IMR-90 (cell line): ENCODE measurements around the gene AHNAK2. TPM values are rescaled to one million over a fixed set of nuclear protein-coding genes. Genes with fewer than 3 reads are reported as not detected.

Experiments used
- MAZ ChIP-seq: IDR thresholded peaks from 2 replicates; pipeline ENCODE4 v1.6.1; 2012; ENCODE audit warnings: low read depth, mild to moderate bottlenecking, low read length, improper control_type of control experiment, moderate library complexity, borderline replicate concordance
- polyA plus RNA-seq, 3 experiments: library from polyadenylated mRNA; depleted of rRNA; stranded (reverse); fragments of >200 nt; gene quantifications; 2 replicates each; pipeline ENCODE4 v1.2.3, GENCODE V29; 2012; ENCODE audit warnings: low replicate concordance in 1 of 3
- total RNA-seq: library from RNA; depleted of rRNA; stranded (reverse); fragments of >200 nt; gene quantifications from 2 replicates; pipeline ENCODE4 v1.2.3, GENCODE V29; 2012
- TF ChIP-seq, protein P1 (sequence below): fragments of 150-350 bp; IDR thresholded peaks from 2 replicates; pipeline ENCODE4 v1.6.1; 2017; ENCODE audit warnings: mild to moderate bottlenecking, antibody characterized with exemption, low read length, low read depth

The AHNAK2 gene
- total and polyA plus RNA-seq, 2 of the 4 experiments (the other 2 are of a cell fraction) = 2.6 to 7.9 TPM

DNA sequence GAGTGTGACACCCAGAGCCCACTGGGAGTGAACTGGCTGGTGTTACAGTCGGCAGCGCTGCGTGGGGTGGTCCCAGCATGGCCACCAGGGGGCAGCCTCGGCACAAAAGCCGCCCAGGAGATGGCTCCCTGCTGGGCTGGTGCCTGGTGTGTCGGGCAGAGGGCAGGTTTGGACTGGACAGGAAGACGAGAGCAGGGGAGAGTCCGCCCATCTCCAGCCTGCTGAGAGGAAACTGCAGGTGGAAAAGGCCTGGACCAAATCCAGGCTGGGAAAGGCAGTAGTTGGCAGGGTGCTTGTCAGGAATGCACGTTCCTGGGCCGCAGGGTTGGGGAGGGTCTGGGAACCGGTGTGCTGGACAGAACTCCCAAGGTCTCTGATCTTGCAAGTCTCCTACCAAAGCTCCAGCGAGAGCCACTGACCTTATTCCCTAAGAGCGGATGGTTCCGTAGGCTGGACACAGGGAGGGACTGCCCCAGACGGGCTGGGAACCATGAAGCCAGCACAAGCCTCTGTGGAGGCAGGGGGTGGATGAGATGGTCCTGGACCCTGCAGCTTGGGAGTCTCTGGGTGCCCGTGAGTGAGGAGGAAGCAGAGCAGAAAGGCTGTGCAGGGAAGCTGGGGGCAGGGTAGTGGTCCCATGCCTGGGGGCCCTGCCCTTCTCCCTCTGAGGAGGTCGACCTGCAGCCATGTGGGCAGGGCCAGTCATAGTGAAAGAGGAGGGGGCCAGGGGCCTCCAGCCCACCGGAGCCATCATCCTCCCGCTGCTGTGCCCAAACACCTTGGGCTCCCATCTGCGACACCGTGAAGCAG is 1.8 kb downstream of the AHNAK2 start (continued):
- TF ChIP-seq, protein P1, sequence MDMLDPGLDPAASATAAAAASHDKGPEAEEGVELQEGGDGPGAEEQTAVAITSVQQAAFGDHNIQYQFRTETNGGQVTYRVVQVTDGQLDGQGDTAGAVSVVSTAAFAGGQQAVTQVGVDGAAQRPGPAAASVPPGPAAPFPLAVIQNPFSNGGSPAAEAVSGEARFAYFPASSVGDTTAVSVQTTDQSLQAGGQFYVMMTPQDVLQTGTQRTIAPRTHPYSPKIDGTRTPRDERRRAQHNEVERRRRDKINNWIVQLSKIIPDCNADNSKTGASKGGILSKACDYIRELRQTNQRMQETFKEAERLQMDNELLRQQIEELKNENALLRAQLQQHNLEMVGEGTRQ = no peak
- peak; percentile 69; the same call in 1 of the 2 replicates for TF ChIP-seq MAZ
